Activated T-cell treated with anti-CD3 and anti-CD28 coated beads, Interleukin-2, amount 50 U/mL, for 72 hours (primary cell): ENCODE measurements around the gene SPDL1. TPM values are rescaled to one million over a fixed set of nuclear protein-coding genes. Genes with fewer than 3 reads are reported as not detected.

Experiments
- ATAC-seq, 2 donors: fragments of 150-1000 bp; cut with Tn5 transposase; replicated peaks in 1 of 2; 2 replicates each; pipeline ENCODE4 v1.10.0; 2021; ENCODE audit warnings: moderate library complexity in 2 of 2, mild to moderate bottlenecking in 1 of 2
- DNase-seq, 2 donors: peaks; one replicate each; pipeline ENCODE4 v3.0.0; 2021 to 2022; ENCODE audit warnings: mixed read lengths in 1 of 2
- H3K27ac Mint-ChIP-seq: one replicate; pipeline ENCODE4 v1.8.0; 2022; ENCODE audit warnings: mild to moderate bottlenecking, moderate library complexity, mixed read lengths
- H3K27me3 Mint-ChIP-seq: one replicate; pipeline ENCODE4 v1.8.0; 2022; ENCODE audit warnings: low read depth, mixed read lengths
- H3K36me3 Mint-ChIP-seq, 2 donors: one replicate each; pipeline ENCODE4 v1.8.0; 2022; ENCODE audit warnings: mixed read lengths in 2 of 2, mild to moderate bottlenecking in 1 of 2; ENCODE audit not compliant: insufficient read depth in 2 of 2
- H3K4me1 Mint-ChIP-seq: one replicate; pipeline ENCODE4 v1.8.0; 2022; ENCODE audit warnings: low read depth, mixed read lengths
- H3K4me3 Mint-ChIP-seq, 2 donors: one replicate each; pipeline ENCODE4 v1.8.0; 2022; ENCODE audit warnings: mild to moderate bottlenecking in 2 of 2, mixed read lengths in 2 of 2, moderate library complexity in 2 of 2
- H3K9me3 Mint-ChIP-seq, 2 donors: one replicate each; pipeline ENCODE4 v1.8.0; 2022; ENCODE audit warnings: mixed read lengths in 2 of 2
- total RNA-seq, 2 donors: library from RNA; stranded (reverse); gene quantifications; one replicate each; pipeline ENCODE4 v1.2.3, GENCODE V29; 2022

SPDL1 gene, protein sequence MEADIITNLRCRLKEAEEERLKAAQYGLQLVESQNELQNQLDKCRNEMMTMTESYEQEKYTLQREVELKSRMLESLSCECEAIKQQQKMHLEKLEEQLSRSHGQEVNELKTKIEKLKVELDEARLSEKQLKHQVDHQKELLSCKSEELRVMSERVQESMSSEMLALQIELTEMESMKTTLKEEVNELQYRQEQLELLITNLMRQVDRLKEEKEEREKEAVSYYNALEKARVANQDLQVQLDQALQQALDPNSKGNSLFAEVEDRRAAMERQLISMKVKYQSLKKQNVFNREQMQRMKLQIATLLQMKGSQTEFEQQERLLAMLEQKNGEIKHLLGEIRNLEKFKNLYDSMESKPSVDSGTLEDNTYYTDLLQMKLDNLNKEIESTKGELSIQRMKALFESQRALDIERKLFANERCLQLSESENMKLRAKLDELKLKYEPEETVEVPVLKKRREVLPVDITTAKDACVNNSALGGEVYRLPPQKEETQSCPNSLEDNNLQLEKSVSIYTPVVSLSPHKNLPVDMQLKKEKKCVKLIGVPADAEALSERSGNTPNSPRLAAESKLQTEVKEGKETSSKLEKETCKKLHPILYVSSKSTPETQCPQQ
- 10 to 100 TPM; 28.7 to 50.6 TPM for total RNA-seq

- DNase-seq (peak; percentile 93 to 95), ATAC-seq (peak; percentile 93 to 94)
- Mint-ChIP-seq H3K9me3 (no peaks in the 10 kb centered on the region), H3K4me3 (peak within 1 kb of the TSS; percentile 93 to 98), H3K36me3 (peaks cover 0 to 5% of the 10 kb centered on the region in 2 donors), H3K27ac (peak within 1 kb of the TSS; percentile 99), H3K27me3 (no peaks in the 10 kb centered on the region), H3K4me1 (peaks cover 47% of the 10 kb centered on the region)
Observed at GRCh38 chr5:169583424-169584220, at the start of gene SPDL1. Gene SPDL1, plus strand, starts transcription at chr5:169583773. Its CDS starts 4,644 bp downstream, at chr5:169588417.

DNA sequence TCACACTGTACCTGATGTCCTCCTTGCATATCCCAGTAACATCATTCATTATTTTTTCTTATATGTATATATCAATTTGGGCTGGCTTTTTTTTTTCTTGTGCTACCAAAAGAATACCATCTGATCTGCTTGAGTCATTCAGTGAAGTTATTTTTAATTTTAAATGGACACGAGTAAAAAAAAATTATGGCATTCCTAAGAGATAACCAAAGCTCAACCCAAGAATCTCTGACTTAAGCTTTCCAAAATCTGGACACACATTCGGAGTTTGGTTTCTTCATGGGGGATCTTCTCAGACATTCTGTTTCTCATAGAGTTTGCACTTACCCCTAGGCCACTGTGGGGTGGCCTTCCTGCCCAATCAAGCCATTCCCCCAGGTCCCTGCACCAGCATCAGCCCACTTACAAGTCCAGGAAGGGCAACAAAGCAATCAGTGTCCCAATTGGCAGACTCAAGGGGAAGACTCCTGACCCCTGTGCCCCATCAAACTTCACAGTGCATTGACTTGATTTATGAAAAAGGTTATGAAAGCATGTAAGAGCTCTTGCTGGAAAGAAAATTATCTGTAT lies 49.2 kb upstream of the SPDL1 start:
- Mint-ChIP-seq H3K4me3 (no peak overlapping the region), H3K27ac (no peak overlapping the region), H3K36me3 (no peaks in the 10 kb centered on the region), H3K9me3 (no peaks in the 10 kb centered on the region), H3K4me1 (no peaks in the 10 kb centered on the region), H3K27me3 (peaks cover 7% of the 10 kb centered on the region)
- ATAC-seq (no peak), DNase-seq (no peak)

GRCh38 chr5:169534939-169535338 lies 48.6 kb upstream of the SPDL1 start:
- Mint-ChIP-seq H3K4me3 (no peak overlapping the region), H3K27me3 (peaks cover 7% of the 10 kb centered on the region), H3K9me3 (no peaks in the 10 kb centered on the region), H3K36me3 (no peaks in the 10 kb centered on the region), H3K27ac (no peak overlapping the region), H3K4me1 (no peaks in the 10 kb centered on the region)
- no peak for ATAC-seq
- DNase-seq: no peak

- H3K27me3 Mint-ChIP-seq: peaks cover 32% of the 10 kb centered on the region
- DNase-seq (no peak), ATAC-seq (no peak)
- no peaks in the 10 kb centered on the region for H3K36me3 Mint-ChIP-seq
- H3K27ac Mint-ChIP-seq: no peak overlapping the region
- H3K4me3 Mint-ChIP-seq: no peak overlapping the region
- no peaks in the 10 kb centered on the region for H3K9me3 Mint-ChIP-seq
- H3K4me1 Mint-ChIP-seq: no peaks in the 10 kb centered on the region
Observed at GRCh38 chr5:169538944-169539343, 44.6 kb upstream of the SPDL1 start.

DNA sequence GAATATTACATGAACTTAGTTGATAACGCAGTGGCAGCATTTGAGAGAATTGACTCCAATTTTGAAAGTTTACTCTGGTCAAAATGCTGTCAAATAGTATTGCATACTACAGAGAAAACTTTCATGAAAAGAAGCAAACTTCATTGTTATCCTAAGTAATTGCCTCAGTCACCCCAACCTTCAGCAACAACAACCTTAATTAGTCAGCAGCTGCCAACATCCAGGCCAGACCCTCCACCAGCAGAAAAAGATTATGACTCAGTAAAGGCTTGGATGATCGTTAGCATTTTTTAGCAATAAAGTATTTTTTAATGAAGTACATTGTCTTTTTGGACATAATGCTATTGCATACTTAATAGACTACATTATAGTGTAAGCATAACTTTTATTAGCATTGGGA lies 40.8 kb upstream of the SPDL1 start:
- Mint-ChIP-seq H3K4me1 (peaks cover 29% of the 10 kb centered on the region), H3K36me3 (no peaks in the 10 kb centered on the region), H3K27me3 (peaks cover 38% of the 10 kb centered on the region), H3K4me3 (no peak overlapping the region), H3K9me3 (no peaks in the 10 kb centered on the region), H3K27ac (no peak overlapping the region)
- ATAC-seq: no peak
- no peak for DNase-seq

DNA sequence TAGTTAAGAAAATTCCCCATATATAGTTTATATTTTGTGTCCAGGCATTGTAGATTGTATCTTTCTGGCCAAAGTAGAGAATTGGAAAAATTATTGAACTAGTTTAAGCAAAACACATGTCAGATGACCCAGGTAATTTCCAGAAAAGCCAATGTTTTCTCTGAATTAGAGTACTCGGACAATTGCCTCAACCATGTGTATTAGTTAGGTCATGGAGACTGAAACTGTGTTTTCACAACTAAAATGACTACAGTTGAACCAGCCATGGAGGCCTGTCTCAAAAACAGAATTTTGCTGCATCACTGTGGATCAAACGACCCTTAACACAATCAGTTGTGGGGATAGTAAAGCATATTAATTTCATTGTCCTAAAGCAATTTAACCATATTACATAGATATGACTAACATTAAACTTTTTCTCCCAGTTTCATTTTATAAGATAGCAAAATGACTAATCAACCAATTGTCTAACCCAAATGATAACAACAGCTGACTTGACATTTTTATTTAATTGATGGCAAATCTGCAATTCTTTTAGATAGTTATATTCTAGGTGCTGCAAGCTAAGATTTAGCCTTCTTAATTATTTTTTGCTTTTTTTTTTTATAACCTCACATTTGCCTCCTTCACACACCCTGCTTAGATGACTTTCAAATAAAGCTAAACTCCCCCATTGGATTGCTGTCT lies 39.2 kb upstream of the SPDL1 start:
- Mint-ChIP-seq H3K27me3 (peaks cover 54% of the 10 kb centered on the region), H3K4me1 (peaks cover 29% of the 10 kb centered on the region), H3K4me3 (no peak overlapping the region), H3K9me3 (no peaks in the 10 kb centered on the region), H3K27ac (no peak overlapping the region), H3K36me3 (no peaks in the 10 kb centered on the region)
- DNase-seq (no peak), ATAC-seq (no peak)

DNA sequence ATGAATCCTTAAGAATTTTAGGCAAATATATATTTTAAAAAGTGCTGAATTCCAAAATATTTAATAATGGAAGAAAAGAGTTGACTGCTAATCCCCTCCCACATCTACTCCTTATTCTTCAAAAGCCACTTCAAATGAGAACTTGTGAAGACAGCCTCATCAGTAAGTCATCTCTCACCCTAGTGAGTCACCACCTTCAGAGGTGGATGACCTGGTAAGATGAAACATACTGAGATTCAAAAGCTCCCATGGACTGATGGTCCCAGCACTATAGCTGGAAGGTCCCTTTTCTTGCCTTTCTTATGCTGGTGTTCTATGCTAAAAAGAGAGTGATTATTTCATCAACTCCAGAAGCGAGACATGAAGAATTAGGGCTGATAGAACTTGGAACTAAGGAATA lies 37.8 kb upstream of the SPDL1 start:
- Mint-ChIP-seq H3K36me3 (no peaks in the 10 kb centered on the region), H3K4me3 (no peak overlapping the region), H3K9me3 (no peaks in the 10 kb centered on the region), H3K27me3 (peaks cover 65% of the 10 kb centered on the region), H3K27ac (no peak overlapping the region), H3K4me1 (peaks cover 29% of the 10 kb centered on the region)
- DNase-seq (peak; percentile 19 to 21), ATAC-seq (peak; percentile 100)

DNA sequence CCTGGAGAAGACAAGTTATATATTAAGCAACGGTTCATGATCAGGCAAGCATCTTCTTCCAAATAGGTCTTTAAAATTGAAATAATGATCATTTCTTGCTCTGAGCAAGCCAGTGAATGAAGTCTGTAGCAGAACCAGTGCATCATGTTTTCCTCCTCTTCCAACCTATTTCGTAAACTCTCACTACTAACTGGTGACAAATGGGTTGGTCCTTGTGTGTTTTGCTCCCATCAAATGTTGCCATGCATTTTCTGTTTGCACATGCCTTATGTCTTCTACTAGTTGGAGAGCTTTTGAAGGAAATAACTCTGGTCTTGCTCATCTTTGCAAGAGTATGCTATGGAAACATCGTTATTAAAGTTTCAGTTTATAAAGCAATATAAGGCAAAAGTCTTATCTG lies 37.2 kb upstream of the SPDL1 start:
- Mint-ChIP-seq H3K27ac (no peak overlapping the region), H3K27me3 (peaks cover 71% of the 10 kb centered on the region), H3K36me3 (no peaks in the 10 kb centered on the region), H3K9me3 (no peaks in the 10 kb centered on the region), H3K4me1 (peaks cover 29% of the 10 kb centered on the region), H3K4me3 (no peak overlapping the region)
- DNase-seq: no peak
- no peak for ATAC-seq

- H3K36me3 Mint-ChIP-seq: no peaks in the 10 kb centered on the region
- DNase-seq (no peak), ATAC-seq (no peak)
- H3K27ac Mint-ChIP-seq: peak overlapping the region; percentile 57
- peaks cover 29% of the 10 kb centered on the region for H3K4me1 Mint-ChIP-seq
- H3K27me3 Mint-ChIP-seq: peaks cover 68% of the 10 kb centered on the region
- H3K4me3 Mint-ChIP-seq: no peak overlapping the region
- no peaks in the 10 kb centered on the region for H3K9me3 Mint-ChIP-seq
Observed at GRCh38 chr5:169547508-169547907, 36.1 kb upstream of the SPDL1 start.

DNA sequence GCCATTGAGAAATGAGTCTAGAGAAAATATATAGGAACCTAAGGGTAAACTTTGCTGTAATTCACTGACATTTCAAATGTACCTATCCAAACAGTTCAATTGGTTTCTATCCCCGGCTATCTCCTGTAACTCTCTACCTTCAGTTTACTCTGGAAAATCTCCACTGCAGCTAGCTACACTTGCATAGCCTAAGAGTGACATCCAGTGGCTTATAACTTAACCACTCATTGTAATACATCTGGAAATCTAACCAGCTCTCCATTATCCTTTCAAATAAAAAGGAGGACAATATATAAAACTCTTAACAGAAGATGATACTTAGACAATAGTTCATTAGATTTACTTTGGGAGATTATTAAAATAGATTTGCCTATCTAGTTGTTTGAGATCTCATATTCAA lies 35.3 kb upstream of the SPDL1 start:
- Mint-ChIP-seq H3K4me3 (no peak overlapping the region), H3K4me1 (peaks cover 29% of the 10 kb centered on the region), H3K9me3 (peaks cover 0 to under 1% of the 10 kb centered on the region in 2 donors), H3K27me3 (peaks cover 68% of the 10 kb centered on the region), H3K36me3 (no peaks in the 10 kb centered on the region), H3K27ac (peak overlapping the region; percentile 10)
- DNase-seq (no peak), ATAC-seq (no peak)

DNA sequence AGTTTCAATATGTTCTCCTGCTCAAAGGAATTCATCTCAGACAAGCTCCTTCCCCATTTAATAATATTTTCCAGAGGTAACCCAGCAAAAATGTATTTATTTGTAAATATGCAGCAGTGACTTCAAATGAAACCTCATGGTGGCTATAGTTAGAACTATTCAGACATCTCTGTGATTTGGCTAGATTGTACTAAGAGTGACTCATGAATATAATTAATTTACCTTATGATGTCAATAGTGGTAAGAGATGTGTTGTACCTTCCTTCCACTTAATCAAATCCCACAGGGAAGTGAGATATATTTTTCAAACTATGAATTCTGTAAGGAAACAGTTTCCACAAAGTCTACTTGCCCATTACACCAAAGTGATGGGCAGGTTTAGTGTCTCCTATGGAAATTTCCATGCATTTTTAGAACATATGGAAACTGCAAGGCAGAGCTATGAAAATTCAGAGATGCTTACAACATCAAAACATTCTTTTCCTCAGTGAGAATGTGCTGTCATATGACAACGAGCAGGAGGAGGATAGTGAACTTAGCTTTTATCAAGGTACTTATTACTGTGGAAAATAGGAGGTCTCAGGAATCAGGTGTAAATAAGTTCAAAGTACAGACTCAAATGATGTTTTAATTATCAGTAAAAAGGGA lies 34.0 kb upstream of the SPDL1 start:
- DNase-seq: no peak
- H3K27ac Mint-ChIP-seq: no peak overlapping the region
- H3K4me1 Mint-ChIP-seq: peaks cover 25% of the 10 kb centered on the region
- H3K9me3 Mint-ChIP-seq: peaks cover 0 to 2% of the 10 kb centered on the region in 2 donors
- H3K4me3 Mint-ChIP-seq: no peak overlapping the region
- peaks cover 62% of the 10 kb centered on the region for H3K27me3 Mint-ChIP-seq
- ATAC-seq: no peak
- no peaks in the 10 kb centered on the region for H3K36me3 Mint-ChIP-seq

GRCh38 chr5:169550227-169550626 lies 33.3 kb upstream of the SPDL1 start:
- H3K36me3 Mint-ChIP-seq: no peaks in the 10 kb centered on the region
- H3K4me1 Mint-ChIP-seq: peaks cover 18% of the 10 kb centered on the region
- H3K27ac Mint-ChIP-seq: no peak overlapping the region
- ATAC-seq (no peak), DNase-seq (no peak)
- no peak overlapping the region for H3K4me3 Mint-ChIP-seq
- peaks cover 0 to 2% of the 10 kb centered on the region in 2 donors for H3K9me3 Mint-ChIP-seq
- peaks cover 62% of the 10 kb centered on the region for H3K27me3 Mint-ChIP-seq
